GM23338 (cell line): ENCODE measurements around the gene YY2. TPM values are rescaled to one million over a fixed set of nuclear protein-coding genes. Genes with fewer than 3 reads are reported as not detected.

ENCODE experiments used
- ATAC-seq: fragments of 200-7000 bp; cut with Tn5 transposase; 3 replicates; pipeline ENCODE4 v1.9.1; 2020
- DNase-seq: peaks from one replicate; pipeline ENCODE4 v3.0.0-alpha.2; 2015; ENCODE audit warnings: low spot score
- H2AFZ ChIP-seq: fragments of 200-600 bp; sonication (generic); 2 replicates; pipeline ENCODE4 v1.8.0; 2016; ENCODE audit warnings: antibody characterized with exemption, mild to moderate bottlenecking, moderate library complexity
- H3F3A ChIP-seq: fragments of 200-600 bp; sonication (generic); replicated peaks from 2 replicates; pipeline ENCODE4 v1.8.0; 2017; ENCODE audit warnings: antibody characterized with exemption, mixed run types, low read depth
- H3K27ac ChIP-seq: fragments of 200-600 bp; sonication (generic); 2 replicates; pipeline ENCODE4 v1.6.1; 2016; ENCODE audit warnings: low read depth
- H3K27me3 ChIP-seq: fragments of 200-600 bp; sonication (generic); 2 replicates; pipeline ENCODE4 v1.8.0; 2016; ENCODE audit warnings: mild to moderate bottlenecking, mixed run types, moderate library complexity; ENCODE audit not compliant: insufficient read depth
- H3K36me3 ChIP-seq: fragments of 200-600 bp; sonication (generic); 2 replicates; pipeline ENCODE4 v1.8.0; 2016; ENCODE audit warnings: mild to moderate bottlenecking; ENCODE audit not compliant: insufficient read depth
- H3K4me1 ChIP-seq: fragments of 200-600 bp; sonication (generic); 2 replicates; pipeline ENCODE4 v1.8.0; 2016; ENCODE audit warnings: mild to moderate bottlenecking, moderate library complexity; ENCODE audit not compliant: insufficient read depth
- H3K4me2 ChIP-seq: fragments of 200-600 bp; sonication (generic); 2 replicates; pipeline ENCODE4 v1.7.1; 2017; ENCODE audit warnings: mixed run types
- H3K4me3 ChIP-seq: fragments of 200-600 bp; sonication (generic); 2 replicates; pipeline ENCODE4 v1.6.1; 2016; ENCODE audit warnings: mixed run types
- H3K79me2 ChIP-seq: fragments of 200-600 bp; sonication (generic); replicated peaks from 2 replicates; pipeline ENCODE4 v1.8.0; 2017; ENCODE audit warnings: mild to moderate bottlenecking; ENCODE audit not compliant: insufficient read depth
- H3K9me2 ChIP-seq: fragments of 200-600 bp; sonication (generic); 2 replicates; pipeline ENCODE4 v1.8.0; 2017; ENCODE audit not compliant: insufficient read depth
- H4K20me1 ChIP-seq: fragments of 200-600 bp; sonication (generic); replicated peaks from 2 replicates; pipeline ENCODE4 v1.8.0; 2017; ENCODE audit warnings: mild to moderate bottlenecking; ENCODE audit not compliant: insufficient read depth
- H3K27ac Mint-ChIP-seq: 2 replicates; pipeline ENCODE4 v1.8.0; 2020; ENCODE audit warnings: inconsistent platforms, mild to moderate bottlenecking, moderate library complexity, mixed read lengths
- H3K27me3 Mint-ChIP-seq: 3 replicates; pipeline ENCODE4 v1.8.0; 2022; ENCODE audit warnings: low read depth, mild to moderate bottlenecking, moderate library complexity, mixed read lengths, inconsistent platforms; ENCODE audit not compliant: insufficient read depth, poor library complexity
- H3K36me3 Mint-ChIP-seq: 3 replicates; pipeline ENCODE4 v1.8.0; 2021; ENCODE audit warnings: low read depth, mild to moderate bottlenecking, inconsistent platforms, moderate library complexity, mixed read lengths
- H3K4me1 Mint-ChIP-seq: 3 replicates; pipeline ENCODE4 v1.8.0; 2020; ENCODE audit warnings: mild to moderate bottlenecking, inconsistent platforms, mixed read lengths
- H3K4me3 Mint-ChIP-seq: 3 replicates; pipeline ENCODE4 v1.8.0; 2021; ENCODE audit warnings: moderate library complexity, mild to moderate bottlenecking, inconsistent platforms, mixed read lengths
- H3K9me3 Mint-ChIP-seq: 3 replicates; pipeline ENCODE4 v1.8.0; 2020; ENCODE audit warnings: moderate library complexity, mild to moderate bottlenecking, inconsistent platforms, mixed read lengths
- CREB1 ChIP-seq: fragments of 250-450 bp; sonication (Bioruptor Pico); IDR thresholded peaks from 2 replicates; pipeline ENCODE4 v1.5.0; 2020; ENCODE audit warnings: low read depth, mild to moderate bottlenecking, moderate library complexity
- ETS1 ChIP-seq: IDR thresholded peaks from 2 replicates; pipeline ENCODE4 v1.6.1; 2016; ENCODE audit warnings: antibody characterized with exemption
- JUNB ChIP-seq: IDR thresholded peaks from one replicate; pipeline ENCODE4 v1.6.1; 2016; ENCODE audit warnings: antibody characterized with exemption; ENCODE audit not compliant: unreplicated experiment
- REST ChIP-seq: IDR thresholded peaks from one replicate; pipeline ENCODE4 v1.6.1; 2018; ENCODE audit warnings: antibody characterized with exemption; ENCODE audit not compliant: unreplicated experiment
- ZNF114 ChIP-seq: fragments of 250-450 bp; sonication (Bioruptor Pico); IDR thresholded peaks from 2 replicates; pipeline ENCODE4 v1.5.0; 2020; ENCODE audit warnings: mild to moderate bottlenecking, moderate library complexity
- ZNF331 ChIP-seq: fragments of 250-450 bp; sonication (Bioruptor Pico); IDR thresholded peaks from 2 replicates; pipeline ENCODE4 v1.5.0; 2020; ENCODE audit warnings: low read depth, mild to moderate bottlenecking, moderate library complexity
- ZNF462 ChIP-seq: fragments of 250-450 bp; sonication (Bioruptor Pico); IDR thresholded peaks from 2 replicates; pipeline ENCODE4 v1.5.0; 2020; ENCODE audit warnings: mild to moderate bottlenecking, moderate library complexity
- polyA plus RNA-seq: library from polyadenylated mRNA; unstranded; fragments of >200 nt; fragmentation: Nextera tagmentation; extraction: Ambion mirVana; gene quantifications from 2 replicates; pipeline ENCODE4 v1.2.1, GENCODE V29; 2016
- total RNA-seq: library from RNA; depleted of rRNA; stranded (reverse); fragments of >200 nt; shearing (Covaris generic); gene quantifications from 2 replicates; pipeline ENCODE4 v1.2.3, GENCODE V29; 2014

Gene YY2
- total and polyA plus RNA-seq, 2 experiments from 2014 or later: 1.0 to 1.3 TPM

GRCh38 chrX:21875013-21875412, 19.2 kb downstream of the YY2 start (continued):
- TF ChIP-seq ZNF462 (no peak), ZNF114 (CRISPR knock-in tag) (no peak), ZNF331 (CRISPR knock-in tag) (no peak), JUNB (no peak)

GRCh38 chrX:21881881-21882574, 26.2 kb downstream of the YY2 start:
- H3K4me3 ChIP-seq: no peak overlapping the region
- TF ChIP-seq ETS1: no peak
- no peak for TF ChIP-seq CREB1 (CRISPR knock-in tag)
- no peak for TF ChIP-seq ZNF331 (CRISPR knock-in tag)
- TF ChIP-seq REST: no peak
- Mint-ChIP-seq H3K9me3 (no peaks in the 10 kb centered on the region), H3K27ac (no peak overlapping the region), H3K4me3 (no peak overlapping the region), H3K4me1 (peaks cover 7% of the 10 kb centered on the region; the same call in 2 of the 3 replicates), H3K27me3 (peaks cover 2% of the 10 kb centered on the region), H3K36me3 (no peaks in the 10 kb centered on the region; the same call in 2 of the 3 replicates)
- no peaks in the 10 kb centered on the region for H4K20me1 ChIP-seq
- no peak overlapping the region for H3K4me2 ChIP-seq
- H3K9me2 ChIP-seq: no peaks in the 10 kb centered on the region
- no peaks in the 10 kb centered on the region for H3F3A ChIP-seq
- H3K27me3 ChIP-seq: no peaks in the 10 kb centered on the region
- ATAC-seq: no peak
- H2AFZ ChIP-seq: no peak overlapping the region
- no peaks in the 10 kb centered on the region for H3K79me2 ChIP-seq
- no peaks in the 10 kb centered on the region for H3K4me1 ChIP-seq
- no peaks in the 10 kb centered on the region; the same call in 1 of the 2 replicates for H3K36me3 ChIP-seq
- H3K27ac ChIP-seq: no peak overlapping the region
- DNase-seq: no peak
